ENCODE measurements around the gene LILRB1. TPM values are rescaled to one million over a fixed set of nuclear protein-coding genes. Genes with fewer than 3 reads are reported as not detected.

The LILRB1 gene
- total RNA-seq, 1 donor: not detected

- no peak for DNase-seq (ENCODE audit: insufficient read length, low spot score, missing footprints)
- Histone ChIP-seq H3K4me2 (ENCODE audit: insufficient read depth, low read length) (no peak overlapping the region), H3K79me2 (ENCODE audit: insufficient read depth, low read length) (no peaks in the 10 kb centered on the region), H2AFZ (ENCODE audit: low read length) (no peak overlapping the region), H3K9me3 (ENCODE audit: low read depth, low read length) (no peaks in the 10 kb centered on the region), H3K4me3 (ENCODE audit: insufficient read depth, low read length) (no peak overlapping the region), H3K27me3 (ENCODE audit: insufficient read depth, low read length) (no peaks in the 10 kb centered on the region), H3K27ac (ENCODE audit: low read depth, low read length) (no peak overlapping the region), H4K20me1 (ENCODE audit: insufficient read depth, low read length) (no peaks in the 10 kb centered on the region), H3K36me3 (ENCODE audit: insufficient read depth, low read length) (no peaks in the 10 kb centered on the region), H3K4me1 (ENCODE audit: insufficient read depth, low read length) (no peaks in the 10 kb centered on the region)
- TF ChIP-seq CTCF (IDR thresholded peaks at IDR 0.05; ENCODE audit: extremely low read depth, low read depth, low read length): no peak
These were observed 30.7 kb downstream of the LILRB1 start for GRCh38 chr19:54660964-54661363.

- Histone ChIP-seq H3K79me2 (ENCODE audit: insufficient read depth, low read length) (no peaks in the 10 kb centered on the region), H2AFZ (ENCODE audit: low read length) (no peak overlapping the region), H4K20me1 (ENCODE audit: insufficient read depth, low read length) (no peaks in the 10 kb centered on the region), H3K36me3 (ENCODE audit: insufficient read depth, low read length) (no peaks in the 10 kb centered on the region), H3K27ac (ENCODE audit: low read depth, low read length) (no peak overlapping the region), H3K4me2 (ENCODE audit: insufficient read depth, low read length) (no peak overlapping the region), H3K4me1 (ENCODE audit: insufficient read depth, low read length) (no peaks in the 10 kb centered on the region), H3K4me3 (ENCODE audit: insufficient read depth, low read length) (no peak overlapping the region), H3K27me3 (ENCODE audit: insufficient read depth, low read length) (no peaks in the 10 kb centered on the region), H3K9me3 (ENCODE audit: low read depth, low read length) (no peaks in the 10 kb centered on the region)
- no peak for TF ChIP-seq CTCF (IDR thresholded peaks at IDR 0.05; ENCODE audit: extremely low read depth, low read depth, low read length)
- no peak for DNase-seq (ENCODE audit: insufficient read length, low spot score, missing footprints)
These were observed 31.7 kb downstream of the LILRB1 start for GRCh38 chr19:54661846-54662481.

- Histone ChIP-seq H2AFZ (ENCODE audit: low read length) (no peak within 1 kb of the TSS), H4K20me1 (ENCODE audit: insufficient read depth, low read length) (no peaks in the 10 kb centered on the region), H3K4me3 (ENCODE audit: insufficient read depth, low read length) (no peak within 1 kb of the TSS), H3K4me2 (ENCODE audit: insufficient read depth, low read length) (no peak within 1 kb of the TSS), H3K9me3 (ENCODE audit: low read depth, low read length) (no peaks in the 10 kb centered on the region), H3K79me2 (ENCODE audit: insufficient read depth, low read length) (no peaks in the 10 kb centered on the region), H3K27ac (ENCODE audit: low read depth, low read length) (no peak within 1 kb of the TSS), H3K27me3 (ENCODE audit: insufficient read depth, low read length) (no peaks in the 10 kb centered on the region), H3K36me3 (ENCODE audit: insufficient read depth, low read length) (no peaks in the 10 kb centered on the region), H3K4me1 (ENCODE audit: insufficient read depth, low read length) (no peaks in the 10 kb centered on the region)
- TF ChIP-seq CTCF (IDR thresholded peaks at IDR 0.05; ENCODE audit: extremely low read depth, low read depth, low read length): no peak
- DNase-seq (ENCODE audit: insufficient read length, low spot score, missing footprints): no peak
These were observed 32.4 kb downstream of the LILRB1 start, which contains the start of gene LILRB4 for GRCh38 chr19:54662730-54663129. TSS of gene LILRB4 (plus strand) at chr19:54662985. CDS start at chr19:54663034, 49 bp downstream.

GRCh38 chr19:54665530-54665929, 35.2 kb downstream of the LILRB1 start:
- no peak for TF ChIP-seq CTCF (IDR thresholded peaks at IDR 0.05; ENCODE audit: extremely low read depth, low read depth, low read length)
- Histone ChIP-seq H3K27me3 (ENCODE audit: insufficient read depth, low read length) (no peaks in the 10 kb centered on the region), H3K4me3 (ENCODE audit: insufficient read depth, low read length) (no peak overlapping the region), H3K79me2 (ENCODE audit: insufficient read depth, low read length) (no peaks in the 10 kb centered on the region), H2AFZ (ENCODE audit: low read length) (no peak overlapping the region), H3K36me3 (ENCODE audit: insufficient read depth, low read length) (no peaks in the 10 kb centered on the region), H3K4me1 (ENCODE audit: insufficient read depth, low read length) (no peaks in the 10 kb centered on the region), H3K9me3 (ENCODE audit: low read depth, low read length) (no peaks in the 10 kb centered on the region), H3K4me2 (ENCODE audit: insufficient read depth, low read length) (no peak overlapping the region), H4K20me1 (ENCODE audit: insufficient read depth, low read length) (no peaks in the 10 kb centered on the region), H3K27ac (ENCODE audit: low read depth, low read length) (no peak overlapping the region)
- DNase-seq (ENCODE audit: insufficient read length, low spot score, missing footprints): no peak
